OCI-LY7 (cell line): ENCODE measurements around the gene UBA1. TPM values are rescaled to one million over a fixed set of nuclear protein-coding genes. Genes with fewer than 3 reads are reported as not detected.

ENCODE experiments used
- BruUV-seq: library from RNA; stranded (reverse); fragments of 400-500 nt; replicated peaks from 2 replicates; lab custom pipeline; 2021; lab: Mats Ljungman, UMichigan
- CTCF ChIA-PET: fragments of 300-600 bp; sonication (Branson Sonifier 250); formaldehyde crosslinking; loops from one replicate; lab custom pipeline; 2022; ENCODE audit warnings: antibody characterized with exemption; ENCODE audit not compliant: unreplicated experiment; lab: Charles Lee
- POLR2A ChIA-PET: fragments of 300-600 bp; sonication (Branson Sonifier 250); formaldehyde crosslinking; loops from one replicate; lab custom pipeline; 2022; ENCODE audit warnings: antibody characterized with exemption; lab: Charles Lee
- DNase-seq: peaks from one replicate; pipeline ENCODE4 v3.0.0-alpha.2; 2015; ENCODE audit warnings: low spot score
- H2AFZ ChIP-seq: fragments of 200-600 bp; sonication (generic), shearing (Covaris generic); 2 replicates; pipeline ENCODE4 v1.6.1; 2014; ENCODE audit warnings: mild to moderate bottlenecking, antibody characterized with exemption, low read length, moderate library complexity
- H3K27ac ChIP-seq: fragments of 200-600 bp; sonication (generic); 2 replicates; pipeline ENCODE4 v1.5.1; 2014; ENCODE audit warnings: mixed run types, low read depth, mild to moderate bottlenecking, moderate library complexity, low read length, inconsistent platforms; ENCODE audit not compliant: poor library complexity, severe bottlenecking
- H3K36me3 ChIP-seq: fragments of 200-600 bp; sonication (generic); 2 replicates; pipeline ENCODE4 v1.6.1; 2014; ENCODE audit warnings: mild to moderate bottlenecking, antibody characterized with exemption, low read length, moderate library complexity, mixed read lengths; ENCODE audit not compliant: insufficient read depth
- H3K4me1 ChIP-seq: fragments of 200-600 bp; sonication (generic); 2 replicates; pipeline ENCODE4 v1.5.1; 2014; ENCODE audit warnings: mild to moderate bottlenecking, low read length; ENCODE audit not compliant: insufficient read depth, poor library complexity, severe bottlenecking
- H3K4me2 ChIP-seq: fragments of 200-600 bp; sonication (generic); 2 replicates; pipeline ENCODE4 v1.6.1; 2014; ENCODE audit warnings: mild to moderate bottlenecking, low read length
- H3K4me3 ChIP-seq: fragments of 200-600 bp; sonication (generic); 2 replicates; pipeline ENCODE4 v1.5.1; 2014; ENCODE audit warnings: mild to moderate bottlenecking, low read depth, low read length; ENCODE audit not compliant: poor library complexity, severe bottlenecking
- H3K79me2 ChIP-seq: fragments of 200-600 bp; sonication (generic); 2 replicates; pipeline ENCODE4 v1.6.1; 2016; ENCODE audit warnings: low read depth, mild to moderate bottlenecking, low read length, moderate library complexity, mixed read lengths; ENCODE audit not compliant: insufficient read depth
- H3K9me2 ChIP-seq: fragments of 200-600 bp; sonication (generic); 2 replicates; pipeline ENCODE4 v1.6.1; 2016; ENCODE audit warnings: mild to moderate bottlenecking, low read length, mixed read lengths; ENCODE audit not compliant: insufficient read depth
- H3K9me3 ChIP-seq: fragments of 200-600 bp; sonication (generic); 2 replicates; pipeline ENCODE4 v1.6.1; 2014; ENCODE audit warnings: mild to moderate bottlenecking, mixed run types, low read length, mixed read lengths
- H4K20me1 ChIP-seq: fragments of 200-600 bp; sonication (generic); 2 replicates; pipeline ENCODE4 v1.6.1; 2014; ENCODE audit warnings: mild to moderate bottlenecking, antibody characterized with exemption, low read length, moderate library complexity, mixed read lengths; ENCODE audit not compliant: insufficient read depth
- EZH2phosphoT487 ChIP-seq: fragments of 200-600 bp; sonication (generic); IDR thresholded peaks from 2 replicates; pipeline ENCODE4 v1.6.1; 2018; ENCODE audit warnings: low read depth, borderline replicate concordance, mild to moderate bottlenecking, mixed run types, antibody characterized with exemption, low read length, moderate library complexity, mixed read lengths
- intact Hi-C: fragments of 100-400 bp; cut with micrococcal nuclease; formaldehyde crosslinking; loops from one replicate; pipeline ENCODE4 v1.10.0; 2022; ENCODE audit not compliant: unreplicated experiment
- total RNA-seq, 2 experiments: library from RNA; depleted of rRNA in 1 of 2; stranded (reverse); fragments of >200 nt in 1 of 2; shearing (Covaris generic) in 1 of 2; gene quantifications; 2 replicates each; pipeline ENCODE4 v1.2.3, GENCODE V29; 2014 to 2022
- TF ChIP-seq, protein P1 (sequence below): fragments of 200-600 bp; sonication (generic); conservative IDR thresholded peaks from 2 replicates; pipeline ENCODE4 v1.5.1; 2014; ENCODE audit warnings: mild to moderate bottlenecking, antibody characterized with exemption, low read length, moderate library complexity, mixed read lengths

The UBA1 gene
- total RNA-seq, 2 experiments from 2014 or later: 169 to 294 TPM

DNA sequence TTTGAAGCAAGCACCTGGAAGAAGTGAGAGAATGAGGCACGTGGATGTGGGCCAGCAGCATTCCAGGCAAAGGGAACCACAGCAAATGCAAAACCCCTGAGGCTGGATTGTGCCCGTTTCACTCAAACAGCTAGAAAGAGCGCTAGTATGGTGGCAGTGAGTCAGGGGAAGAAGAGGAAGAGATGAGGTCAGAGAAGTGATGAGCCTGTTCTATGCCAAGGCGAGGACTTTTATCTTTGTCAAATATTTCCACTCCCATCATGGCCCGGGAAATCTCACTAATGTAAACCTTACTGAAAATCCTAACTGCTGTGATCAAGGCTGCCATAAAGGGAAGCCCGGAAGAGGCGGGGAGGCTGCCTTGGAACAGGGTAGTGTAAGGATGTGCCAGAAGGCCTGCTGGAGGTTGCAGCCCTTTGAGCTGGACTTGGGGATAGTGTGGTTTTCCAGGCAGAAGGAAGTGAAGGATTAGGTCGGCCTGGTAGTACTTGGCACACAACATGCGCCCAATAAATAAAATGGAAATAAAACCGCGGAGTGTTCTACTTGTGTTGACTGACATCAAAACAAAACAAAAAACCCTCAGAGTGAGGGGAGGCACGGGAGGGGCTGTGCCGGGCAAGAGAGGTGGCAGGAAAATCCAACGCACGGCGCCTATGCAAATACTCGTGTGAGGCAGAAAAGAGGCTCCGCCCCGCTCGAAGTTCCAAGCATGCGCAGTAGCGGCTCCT lies 23.7 kb downstream of the UBA1 start:
- no TSS peak for BruUV-seq
- intact Hi-C loops: no loop called here
- Histone ChIP-seq H4K20me1 (peaks cover 16% of the 10 kb centered on the region), H2AFZ (no peak overlapping the region), H3K9me2 (no peaks in the 10 kb centered on the region), H3K4me2 (peak overlapping the region; percentile 86), H3K4me3 (peak overlapping the region; percentile 59), H3K79me2 (peaks cover 37% of the 10 kb centered on the region), H3K4me1 (peaks cover 26% of the 10 kb centered on the region), H3K36me3 (peaks cover 62% of the 10 kb centered on the region), H3K9me3 (no peaks in the 10 kb centered on the region), H3K27ac (peak overlapping the region; percentile 70)
- ChIA-PET POLR2A (interaction anchor here (0.6 to 1.3 kb wide), 5 partner anchors 10 to 53 kb away, joined by 3 to 8 read pairs (median 3); no protein-coding TSS in a partner anchor), CTCF (no interaction called here)
- DNase-seq: no peak
- no peak for TF ChIP-seq EZH2phosphoT487
- TF ChIP-seq, protein P1, sequence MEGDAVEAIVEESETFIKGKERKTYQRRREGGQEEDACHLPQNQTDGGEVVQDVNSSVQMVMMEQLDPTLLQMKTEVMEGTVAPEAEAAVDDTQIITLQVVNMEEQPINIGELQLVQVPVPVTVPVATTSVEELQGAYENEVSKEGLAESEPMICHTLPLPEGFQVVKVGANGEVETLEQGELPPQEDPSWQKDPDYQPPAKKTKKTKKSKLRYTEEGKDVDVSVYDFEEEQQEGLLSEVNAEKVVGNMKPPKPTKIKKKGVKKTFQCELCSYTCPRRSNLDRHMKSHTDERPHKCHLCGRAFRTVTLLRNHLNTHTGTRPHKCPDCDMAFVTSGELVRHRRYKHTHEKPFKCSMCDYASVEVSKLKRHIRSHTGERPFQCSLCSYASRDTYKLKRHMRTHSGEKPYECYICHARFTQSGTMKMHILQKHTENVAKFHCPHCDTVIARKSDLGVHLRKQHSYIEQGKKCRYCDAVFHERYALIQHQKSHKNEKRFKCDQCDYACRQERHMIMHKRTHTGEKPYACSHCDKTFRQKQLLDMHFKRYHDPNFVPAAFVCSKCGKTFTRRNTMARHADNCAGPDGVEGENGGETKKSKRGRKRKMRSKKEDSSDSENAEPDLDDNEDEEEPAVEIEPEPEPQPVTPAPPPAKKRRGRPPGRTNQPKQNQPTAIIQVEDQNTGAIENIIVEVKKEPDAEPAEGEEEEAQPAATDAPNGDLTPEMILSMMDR: no peak

DNA sequence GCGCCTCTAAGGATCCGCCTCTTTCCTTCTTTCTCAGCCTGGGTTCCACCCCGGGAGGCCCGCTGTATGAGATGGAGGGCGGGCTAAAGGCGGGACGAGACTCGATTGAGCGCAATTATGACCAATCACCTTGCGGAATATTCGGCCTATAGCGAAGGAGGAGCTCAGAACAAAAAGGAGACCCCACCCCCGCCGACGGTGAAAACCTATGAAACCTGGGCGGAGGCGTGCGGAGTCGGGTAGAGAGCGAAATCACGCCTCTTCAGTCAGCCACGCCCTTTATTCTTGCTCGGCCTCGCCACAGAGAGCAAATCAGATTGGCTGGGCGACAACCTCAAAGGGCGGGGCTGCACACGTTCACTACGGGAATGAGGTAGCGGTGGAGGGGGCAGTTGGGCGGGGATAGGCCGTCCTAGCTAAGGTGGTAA lies 24.2 kb downstream of the UBA1 start:
- H3K4me3 ChIP-seq: peak overlapping the region; percentile 98
- H4K20me1 ChIP-seq: peaks cover 16% of the 10 kb centered on the region
- no peaks in the 10 kb centered on the region for H3K9me2 ChIP-seq
- H3K27ac ChIP-seq: peak overlapping the region; percentile 80
- H3K4me2 ChIP-seq: peak overlapping the region; percentile 96
- POLR2A ChIA-PET: interaction anchor here (0.6 to 1.3 kb wide), 6 partner anchors 10 to 99 kb away, joined by 3 to 8 read pairs (median 4); no protein-coding TSS in a partner anchor
- peaks cover 38% of the 10 kb centered on the region for H3K79me2 ChIP-seq
- TF ChIP-seq, protein P1: no peak
- TF ChIP-seq EZH2phosphoT487: no peak
- no TSS peak for BruUV-seq
- no peaks in the 10 kb centered on the region for H3K9me3 ChIP-seq
- CTCF ChIA-PET: no interaction called here
- intact Hi-C loops: loop anchor here (1.0 to 2.0 kb wide), 4 partner anchors 15 to 433 kb away; partner anchors contain the start of genes ELK1, UBA1 and USP11
- DNase-seq: peak; percentile 96
- peaks cover 26% of the 10 kb centered on the region for H3K4me1 ChIP-seq
- peaks cover 60% of the 10 kb centered on the region for H3K36me3 ChIP-seq
- peak overlapping the region; percentile 49; the same call in 1 of the 2 replicates for H2AFZ ChIP-seq
